Measurements from ENCODE around the gene ITFG1. TPM values are rescaled to one million over a fixed set of nuclear protein-coding genes. Genes with fewer than 3 reads are reported as not detected.
"Not testable (repeated sequence)": the region's sequence is repeated elsewhere in the genome, so short reads cannot be mapped to it uniquely, and the experiment has no call there.

The ITFG1 gene
- polyA plus RNA-seq, 3 donors = 28.9 to 62.5 (median 35.3) TPM

DNA sequence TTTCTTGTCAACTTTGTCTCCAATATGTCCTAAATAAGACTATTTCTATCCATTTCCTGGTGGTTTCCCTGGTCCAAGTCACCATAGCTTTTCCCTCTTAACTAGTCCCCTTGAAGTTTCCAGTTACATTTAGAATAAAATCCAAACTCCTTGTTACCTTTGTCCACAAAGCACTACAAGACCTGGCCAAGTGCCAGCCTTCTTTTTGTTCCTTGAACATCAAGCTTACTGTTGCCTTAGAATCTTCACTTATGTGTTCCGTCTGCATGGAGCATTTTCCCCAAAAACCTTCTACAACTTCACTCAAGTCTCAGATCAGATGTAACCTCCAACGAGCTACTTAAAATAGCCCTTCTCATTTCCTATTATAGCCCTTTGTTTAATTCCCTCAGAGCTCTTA is 101.4 kb downstream of the ITFG1 start:
- H3K9me3 Mint-ChIP-seq = peaks cover 0 to 3% (median 2%) of the 10 kb centered on the region in 7 donors
- no peak overlapping the region for H3K4me3 Mint-ChIP-seq
- H3K36me3 Mint-ChIP-seq = peaks cover 16 to 42% of the 10 kb centered on the region in 2 donors
- 100% methylated on average over 1 of the region's 2 CpGs for WGBS (ENCODE audit: insufficient coverage)
- Histone ChIP-seq H3K79me2 (ENCODE audit: insufficient read depth, low read length) (no peaks in the 10 kb centered on the region), H3K27ac (ENCODE audit: low read depth in 1 of 2, low read length in 2 of 2) (no peak overlapping the region), H3K9ac (ENCODE audit: insufficient read depth, low read length, poor library complexity, severe bottlenecking) (no peak overlapping the region), H2AFZ (ENCODE audit: insufficient read depth, low read depth, low read length, poor library complexity, severe bottlenecking) (no peak overlapping the region), H3K36me3 (replicated peaks in 1 of 2; ENCODE audit: control insufficient read depth in 1 of 2, insufficient read depth in 2 of 2, low read length in 2 of 2) (peaks cover 5 to 9% of the 10 kb centered on the region in 2 donors), H3K4me1 (ENCODE audit: control insufficient read depth in 1 of 2, insufficient read depth in 2 of 2, low read length in 2 of 2) (no peaks in the 10 kb centered on the region), H3K4me2 (replicated peaks; ENCODE audit: extremely low read depth, low read length, poor library complexity, severe bottlenecking) (no peak overlapping the region), H4K20me1 (ENCODE audit: insufficient read depth, low read length) (no peaks in the 10 kb centered on the region), H3K4me3 (replicated peaks in 1 of 3; ENCODE audit: low read depth in 2 of 3, low read length in 3 of 3) (no peak overlapping the region), H3K27me3 (ENCODE audit: control insufficient read depth in 2 of 2, insufficient read depth in 2 of 2, low read length in 2 of 2) (no peaks in the 10 kb centered on the region), H3K9me3 (replicated peaks in 1 of 2; ENCODE audit: control insufficient read depth in 1 of 2, insufficient read depth in 1 of 2, low read length in 2 of 2) (no peaks in the 10 kb centered on the region)
- H3K4me1 Mint-ChIP-seq = no peaks in the 10 kb centered on the region
- H3K27ac Mint-ChIP-seq = peak overlapping the region in 2 of 7 donors; percentile 17 to 30
- TF ChIP-seq, protein P1, sequence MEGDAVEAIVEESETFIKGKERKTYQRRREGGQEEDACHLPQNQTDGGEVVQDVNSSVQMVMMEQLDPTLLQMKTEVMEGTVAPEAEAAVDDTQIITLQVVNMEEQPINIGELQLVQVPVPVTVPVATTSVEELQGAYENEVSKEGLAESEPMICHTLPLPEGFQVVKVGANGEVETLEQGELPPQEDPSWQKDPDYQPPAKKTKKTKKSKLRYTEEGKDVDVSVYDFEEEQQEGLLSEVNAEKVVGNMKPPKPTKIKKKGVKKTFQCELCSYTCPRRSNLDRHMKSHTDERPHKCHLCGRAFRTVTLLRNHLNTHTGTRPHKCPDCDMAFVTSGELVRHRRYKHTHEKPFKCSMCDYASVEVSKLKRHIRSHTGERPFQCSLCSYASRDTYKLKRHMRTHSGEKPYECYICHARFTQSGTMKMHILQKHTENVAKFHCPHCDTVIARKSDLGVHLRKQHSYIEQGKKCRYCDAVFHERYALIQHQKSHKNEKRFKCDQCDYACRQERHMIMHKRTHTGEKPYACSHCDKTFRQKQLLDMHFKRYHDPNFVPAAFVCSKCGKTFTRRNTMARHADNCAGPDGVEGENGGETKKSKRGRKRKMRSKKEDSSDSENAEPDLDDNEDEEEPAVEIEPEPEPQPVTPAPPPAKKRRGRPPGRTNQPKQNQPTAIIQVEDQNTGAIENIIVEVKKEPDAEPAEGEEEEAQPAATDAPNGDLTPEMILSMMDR (IDR thresholded peaks at IDR 0.05) = no peak
- intact Hi-C loops (cut with micrococcal nuclease) = no loop called here
- DNase-seq = no peak
- no peaks in the 10 kb centered on the region for H3K27me3 Mint-ChIP-seq (ENCODE audit: low read depth in 3 of 3)

DNA sequence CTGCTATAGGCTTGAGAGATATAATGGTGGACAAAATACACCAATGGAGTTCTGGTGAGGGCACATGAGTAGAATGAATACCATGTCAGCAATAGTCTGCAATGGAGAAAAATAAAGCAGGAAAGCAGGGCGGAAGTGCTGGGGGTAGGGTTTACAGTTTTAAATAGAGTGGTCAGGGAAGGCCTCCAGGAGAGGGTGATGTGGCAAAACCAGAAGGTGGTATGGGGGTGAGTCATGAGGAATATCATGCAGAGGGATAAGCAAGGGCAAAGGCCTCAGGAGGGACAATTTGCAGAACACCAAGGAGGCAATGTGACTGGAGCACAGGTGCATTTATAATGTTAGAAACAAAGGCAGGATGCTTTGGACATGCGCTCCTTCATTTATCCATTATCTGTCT is 102.0 kb downstream of the ITFG1 start:
- Histone ChIP-seq H2AFZ (ENCODE audit: insufficient read depth, low read depth, low read length, poor library complexity, severe bottlenecking) (no peak overlapping the region), H3K4me2 (replicated peaks; ENCODE audit: extremely low read depth, low read length, poor library complexity, severe bottlenecking) (no peak overlapping the region), H3K9me3 (replicated peaks in 1 of 2; ENCODE audit: control insufficient read depth in 1 of 2, insufficient read depth in 1 of 2, low read length in 2 of 2) (no peaks in the 10 kb centered on the region), H3K79me2 (ENCODE audit: insufficient read depth, low read length) (no peaks in the 10 kb centered on the region), H3K9ac (ENCODE audit: insufficient read depth, low read length, poor library complexity, severe bottlenecking) (no peak overlapping the region), H3K4me3 (replicated peaks in 1 of 3; ENCODE audit: low read depth in 2 of 3, low read length in 3 of 3) (no peak overlapping the region), H4K20me1 (ENCODE audit: insufficient read depth, low read length) (no peaks in the 10 kb centered on the region), H3K4me1 (ENCODE audit: control insufficient read depth in 1 of 2, insufficient read depth in 2 of 2, low read length in 2 of 2) (no peaks in the 10 kb centered on the region), H3K27me3 (ENCODE audit: control insufficient read depth in 2 of 2, insufficient read depth in 2 of 2, low read length in 2 of 2) (no peaks in the 10 kb centered on the region), H3K36me3 (replicated peaks in 1 of 2; ENCODE audit: control insufficient read depth in 1 of 2, insufficient read depth in 2 of 2, low read length in 2 of 2) (peaks cover 2 to 3% of the 10 kb centered on the region in 2 donors), H3K27ac (ENCODE audit: low read depth in 1 of 2, low read length in 2 of 2) (no peak overlapping the region)
- H3K9me3 Mint-ChIP-seq = peaks cover 2 to 8% (median 3%) of the 10 kb centered on the region in 7 donors
- no peak for DNase-seq
- WGBS (ENCODE audit: insufficient coverage) = 93% methylated on average over 2 of the region's 2 CpGs
- no peaks in the 10 kb centered on the region for H3K4me1 Mint-ChIP-seq
- no peaks in the 10 kb centered on the region for H3K27me3 Mint-ChIP-seq (ENCODE audit: low read depth in 3 of 3)
- H3K36me3 Mint-ChIP-seq = peaks cover 15 to 47% of the 10 kb centered on the region in 2 donors
- no peak overlapping the region for H3K4me3 Mint-ChIP-seq
- intact Hi-C loops (cut with micrococcal nuclease) = no loop called here
- H3K27ac Mint-ChIP-seq = no peak overlapping the region
- TF ChIP-seq, protein P1 (IDR thresholded peaks at IDR 0.05) = no peak

DNA sequence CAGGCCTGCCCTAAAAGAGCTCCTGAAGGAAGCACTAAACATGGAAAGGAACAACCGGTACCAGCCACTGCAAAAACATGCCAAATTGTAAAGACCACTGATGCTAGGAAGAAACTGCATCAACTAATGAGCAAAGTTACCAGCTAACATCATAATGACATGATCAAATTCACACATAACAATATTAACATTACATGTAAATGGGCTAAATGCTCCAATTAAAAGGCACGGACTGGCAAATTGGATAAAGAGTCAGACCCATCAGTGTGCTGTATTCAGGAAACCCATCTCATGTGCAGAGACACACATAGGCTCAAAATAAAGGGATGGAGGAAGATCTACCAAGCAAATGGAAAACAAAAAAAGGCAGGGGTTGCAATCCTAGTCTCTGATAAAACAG is 111.8 kb downstream of the ITFG1 start:
- Histone ChIP-seq H3K9me3 (replicated peaks in 1 of 2; ENCODE audit: control insufficient read depth in 1 of 2, insufficient read depth in 1 of 2, low read length in 2 of 2) (peaks cover 14 to 19% of the 10 kb centered on the region in 2 donors), H3K36me3 (replicated peaks in 1 of 2; ENCODE audit: control insufficient read depth in 1 of 2, insufficient read depth in 2 of 2, low read length in 2 of 2) (peaks cover 0 to 14% of the 10 kb centered on the region in 2 donors)
- H3K4me3 ChIP-seq (replicated peaks in 1 of 3; ENCODE audit: low read depth in 2 of 3, low read length in 3 of 3); H3K9ac ChIP-seq (ENCODE audit: insufficient read depth, low read length, poor library complexity, severe bottlenecking); H3K79me2 ChIP-seq (ENCODE audit: insufficient read depth, low read length); H3K4me1 Mint-ChIP-seq; H3K27me3 Mint-ChIP-seq (ENCODE audit: low read depth in 3 of 3); intact Hi-C loops (cut with micrococcal nuclease); H3K4me2 ChIP-seq (replicated peaks; ENCODE audit: extremely low read depth, low read length, poor library complexity, severe bottlenecking); H3K4me1 ChIP-seq (ENCODE audit: control insufficient read depth in 1 of 2, insufficient read depth in 2 of 2, low read length in 2 of 2); H2AFZ ChIP-seq (ENCODE audit: insufficient read depth, low read depth, low read length, poor library complexity, severe bottlenecking); H3K27me3 ChIP-seq (ENCODE audit: control insufficient read depth in 2 of 2, insufficient read depth in 2 of 2, low read length in 2 of 2); H3K27ac Mint-ChIP-seq; H3K27ac ChIP-seq (ENCODE audit: low read depth in 1 of 2, low read length in 2 of 2); DNase-seq; H3K4me3 Mint-ChIP-seq; H4K20me1 ChIP-seq (ENCODE audit: insufficient read depth, low read length): not testable (repeated sequence)
- Mint-ChIP-seq H3K9me3 (peaks cover 41 to 55% (median 48%) of the 10 kb centered on the region in 7 donors), H3K36me3 (peaks cover 27 to 57% of the 10 kb centered on the region in 2 donors)
- WGBS (ENCODE audit: insufficient coverage) = no CpG with 5 or more reads among the region's 2 CpGs

All from CD14-positive monocyte (primary cell).